CD14-positive monocyte (primary cell): ENCODE measurements around the gene NEFH. TPM values are rescaled to one million over a fixed set of nuclear protein-coding genes. Genes with fewer than 3 reads are reported as not detected.
A peak's percentile ranks its signal among the peaks of the same experiment; 100 is the strongest.

Experiments used
- DNase-seq, 3 donors: peaks; one replicate each; pipeline ENCODE4 v3.0.0-alpha.2; 2011 to 2022
- H2AFZ ChIP-seq: 2 replicates; pipeline ENCODE4 v1.6.0; 2012; ENCODE audit warnings: mild to moderate bottlenecking, low read depth, low read length, inconsistent platforms; ENCODE audit not compliant: insufficient read depth, poor library complexity, severe bottlenecking
- H3K27ac ChIP-seq, 2 donors: 1 replicate in 1 of 2; 2 replicates in 1 of 2; pipeline ENCODE4 v1.5.1; 2012 to 2013; ENCODE audit warnings: low read length in 2 of 2, control low read depth in 1 of 2, inconsistent platforms in 1 of 2, low read depth in 1 of 2, mild to moderate bottlenecking in 1 of 2
- H3K27me3 ChIP-seq, 2 donors: one replicate each; pipeline versions ENCODE4 v1.6.0 to v1.6.1; 2011 to 2013; ENCODE audit warnings: low read length in 2 of 2; ENCODE audit not compliant: control insufficient read depth in 2 of 2, insufficient read depth in 2 of 2
- H3K36me3 ChIP-seq, 2 donors: replicated peaks in 1 of 2; 1 replicate in 1 of 2; 2 replicates in 1 of 2; pipeline versions ENCODE4 v1.5.1 to v1.6.1; 2012 to 2013; ENCODE audit warnings: low read length in 2 of 2, control low read depth in 1 of 2, inconsistent platforms in 1 of 2, mild to moderate bottlenecking in 1 of 2; ENCODE audit not compliant: insufficient read depth in 2 of 2, control insufficient read depth in 1 of 2
- H3K4me1 ChIP-seq, 2 donors: 1 replicate in 1 of 2; 2 replicates in 1 of 2; pipeline versions ENCODE4 v1.5.1 to v1.6.1; 2012 to 2013; ENCODE audit warnings: low read length in 2 of 2, control low read depth in 1 of 2, inconsistent platforms in 1 of 2, mild to moderate bottlenecking in 1 of 2, moderate library complexity in 1 of 2; ENCODE audit not compliant: insufficient read depth in 2 of 2, control insufficient read depth in 1 of 2
- H3K4me2 ChIP-seq: replicated peaks from 2 replicates; pipeline ENCODE3; 2012; ENCODE audit warnings: low read length, moderate library complexity, mild to moderate bottlenecking; ENCODE audit not compliant: poor library complexity, severe bottlenecking; ENCODE audit errors: extremely low read depth
- H3K4me3 ChIP-seq, 3 experiments: fragments of 200-600 bp in 1 of 3; sonication (generic) in 1 of 3; replicated peaks in 1 of 3; 1 replicate in 2 of 3; 2 replicates in 1 of 3; pipeline ENCODE4 v1.5.1; 2011 to 2013; ENCODE audit warnings: low read length in 3 of 3, mild to moderate bottlenecking in 3 of 3, control low read depth in 2 of 3, low read depth in 2 of 3, inconsistent platforms in 1 of 3, moderate library complexity in 1 of 3
- H3K79me2 ChIP-seq: 2 replicates; pipeline ENCODE4 v1.6.0; 2012; ENCODE audit warnings: mild to moderate bottlenecking, control low read depth, inconsistent platforms, low read length, moderate library complexity; ENCODE audit not compliant: insufficient read depth
- H3K9ac ChIP-seq: 2 replicates; pipeline ENCODE4 v1.6.0; 2017; ENCODE audit warnings: low read length, mild to moderate bottlenecking; ENCODE audit not compliant: insufficient read depth, poor library complexity, severe bottlenecking
- H3K9me3 ChIP-seq, 2 donors: replicated peaks in 1 of 2; 1 replicate in 1 of 2; 2 replicates in 1 of 2; pipeline versions ENCODE4 v1.5.1 to v1.6.1; 2012 to 2013; ENCODE audit warnings: low read length in 2 of 2, control low read depth in 1 of 2; ENCODE audit not compliant: control insufficient read depth in 1 of 2, insufficient read depth in 1 of 2
- H4K20me1 ChIP-seq: 2 replicates; pipeline ENCODE4 v1.6.0; 2012; ENCODE audit warnings: mild to moderate bottlenecking, low read length, control low read depth, moderate library complexity; ENCODE audit not compliant: insufficient read depth
- H3K27ac Mint-ChIP-seq, 7 donors: one replicate each; pipeline ENCODE4 v1.8.0; 2020; ENCODE audit warnings: mild to moderate bottlenecking in 7 of 7, mixed read lengths in 7 of 7, moderate library complexity in 6 of 7, inconsistent platforms in 2 of 7
- H3K27me3 Mint-ChIP-seq, 3 donors: one replicate each; pipeline ENCODE4 v1.8.0; 2021 to 2022; ENCODE audit warnings: low read depth in 3 of 3, mild to moderate bottlenecking in 3 of 3, mixed read lengths in 3 of 3, moderate library complexity in 3 of 3, inconsistent platforms in 1 of 3
- H3K36me3 Mint-ChIP-seq, 2 donors: one replicate each; pipeline ENCODE4 v1.8.0; 2020; ENCODE audit warnings: mixed read lengths in 2 of 2, inconsistent platforms in 1 of 2, mild to moderate bottlenecking in 1 of 2
- H3K4me1 Mint-ChIP-seq: one replicate; pipeline ENCODE4 v1.8.0; 2020; ENCODE audit warnings: mild to moderate bottlenecking, mixed read lengths
- H3K4me3 Mint-ChIP-seq, 2 donors: one replicate each; pipeline ENCODE4 v1.8.0; 2020; ENCODE audit warnings: mild to moderate bottlenecking in 2 of 2, mixed read lengths in 2 of 2, moderate library complexity in 1 of 2
- H3K9me3 Mint-ChIP-seq, 7 donors: one replicate each; pipeline ENCODE4 v1.8.0; 2020 to 2022; ENCODE audit warnings: mixed read lengths in 7 of 7, mild to moderate bottlenecking in 6 of 7, moderate library complexity in 6 of 7, inconsistent platforms in 2 of 7
- WGBS: methylation state at CpG from one replicate; pipeline ENCODE4 v1.1.5; 2013; ENCODE audit warnings: missing lambda C conversion rate; ENCODE audit not compliant: insufficient coverage; 5-methylcytosine and 5-hydroxymethylcytosine counted together
- intact Hi-C, 2 donors: fragments of 100-400 bp; cut with micrococcal nuclease; formaldehyde crosslinking; loops; one replicate each; pipeline versions ENCODE4 v1.15.0 to v1.15.1; 2023
- polyA plus RNA-seq, 3 donors: library from polyadenylated mRNA; depleted of rRNA in 1 of 3; unstranded in 2 of 3; stranded (reverse) in 1 of 3; fragments of 300-500 nt in 2 of 3; fragments of >200 nt in 1 of 3; fragmentation: Illumina TruSeq in 2 of 3; gene quantifications; 1 replicate in 2 of 3; 2 replicates in 1 of 3; pipeline ENCODE4 v1.2.3, GENCODE V29; 2012 to 2021
- TF ChIP-seq, protein P1 (sequence below): fragments of 200-600 bp; IDR thresholded peaks from one replicate; pipeline ENCODE4 v1.8.0; 2022; ENCODE audit warnings: antibody characterized with exemption, mild to moderate bottlenecking

Gene NEFH
- polyA plus RNA-seq, 3 donors: 0.20 to 1.2 (median 0.74) TPM

DNA sequence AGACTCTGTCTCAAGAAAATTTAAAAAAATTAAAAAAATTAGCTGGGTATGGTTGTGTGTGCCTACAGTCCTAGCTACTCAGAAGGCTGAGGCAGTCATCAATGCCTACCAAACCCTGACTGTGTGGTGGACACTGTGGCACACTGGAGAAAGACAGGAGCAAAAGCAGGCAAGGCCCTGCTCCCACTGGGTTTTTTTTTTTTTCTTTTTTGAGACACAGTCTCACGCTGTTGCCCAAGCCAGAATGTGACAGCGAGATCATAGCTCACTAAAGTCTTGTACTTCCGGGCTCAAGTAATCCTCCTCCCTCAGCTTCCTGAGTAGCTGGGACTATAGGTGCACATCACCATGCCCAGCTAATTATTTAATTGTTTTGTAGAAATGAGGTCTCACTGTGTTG lies 4.6 kb downstream of the NEFH start:
- WGBS: no CpG with 5 or more reads among the region's 3 CpGs
- Histone ChIP-seq H3K4me2 (no peak overlapping the region), H3K4me3 (no peak overlapping the region), H3K27me3 (peaks cover 8 to 17% of the 10 kb centered on the region in 2 donors), H3K79me2 (no peaks in the 10 kb centered on the region), H2AFZ (no peak overlapping the region), H3K4me1 (peaks cover 35 to 42% of the 10 kb centered on the region in 2 donors), H3K9me3 (peaks cover 0 to 9% of the 10 kb centered on the region in 2 donors), H4K20me1 (peaks cover 2% of the 10 kb centered on the region), H3K27ac (no peak overlapping the region), H3K36me3 (no peaks in the 10 kb centered on the region), H3K9ac (no peak overlapping the region)
- TF ChIP-seq, protein P1, sequence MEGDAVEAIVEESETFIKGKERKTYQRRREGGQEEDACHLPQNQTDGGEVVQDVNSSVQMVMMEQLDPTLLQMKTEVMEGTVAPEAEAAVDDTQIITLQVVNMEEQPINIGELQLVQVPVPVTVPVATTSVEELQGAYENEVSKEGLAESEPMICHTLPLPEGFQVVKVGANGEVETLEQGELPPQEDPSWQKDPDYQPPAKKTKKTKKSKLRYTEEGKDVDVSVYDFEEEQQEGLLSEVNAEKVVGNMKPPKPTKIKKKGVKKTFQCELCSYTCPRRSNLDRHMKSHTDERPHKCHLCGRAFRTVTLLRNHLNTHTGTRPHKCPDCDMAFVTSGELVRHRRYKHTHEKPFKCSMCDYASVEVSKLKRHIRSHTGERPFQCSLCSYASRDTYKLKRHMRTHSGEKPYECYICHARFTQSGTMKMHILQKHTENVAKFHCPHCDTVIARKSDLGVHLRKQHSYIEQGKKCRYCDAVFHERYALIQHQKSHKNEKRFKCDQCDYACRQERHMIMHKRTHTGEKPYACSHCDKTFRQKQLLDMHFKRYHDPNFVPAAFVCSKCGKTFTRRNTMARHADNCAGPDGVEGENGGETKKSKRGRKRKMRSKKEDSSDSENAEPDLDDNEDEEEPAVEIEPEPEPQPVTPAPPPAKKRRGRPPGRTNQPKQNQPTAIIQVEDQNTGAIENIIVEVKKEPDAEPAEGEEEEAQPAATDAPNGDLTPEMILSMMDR: no peak
- Mint-ChIP-seq H3K4me3 (no peak overlapping the region), H3K4me1 (peaks cover 25% of the 10 kb centered on the region), H3K27ac (no peak overlapping the region), H3K36me3 (peaks cover 3 to 4% of the 10 kb centered on the region in 2 donors), H3K9me3 (peaks cover 0 to 9% (median 2%) of the 10 kb centered on the region in 7 donors), H3K27me3 (peaks cover 16 to 32% (median 19%) of the 10 kb centered on the region in 3 donors)
- intact Hi-C loops: no loop called here
- DNase-seq: no peak

DNA sequence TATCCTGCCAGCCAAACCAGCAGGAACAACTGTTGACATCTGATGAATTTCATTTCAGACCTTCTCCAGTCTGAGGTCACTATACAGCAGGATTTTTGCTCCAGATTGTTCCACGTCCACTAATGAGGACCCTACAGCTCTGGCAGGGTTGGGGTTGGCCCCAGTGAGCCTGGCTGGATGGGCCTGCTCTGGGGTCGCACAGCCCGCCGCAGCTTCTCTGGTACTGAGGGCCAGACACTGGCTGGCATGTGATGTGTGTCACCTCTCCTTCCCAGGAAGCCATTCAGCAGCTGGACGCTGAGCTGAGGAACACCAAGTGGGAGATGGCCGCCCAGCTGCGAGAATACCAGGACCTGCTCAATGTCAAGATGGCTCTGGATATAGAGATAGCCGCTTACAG lies 5.4 kb downstream of the NEFH start:
- Histone ChIP-seq H3K27me3 (peaks cover under 1 to 10% of the 10 kb centered on the region in 2 donors), H3K4me1 (peaks cover 36 to 42% of the 10 kb centered on the region in 2 donors), H3K36me3 (no peaks in the 10 kb centered on the region), H3K27ac (no peak overlapping the region), H4K20me1 (no peaks in the 10 kb centered on the region), H3K9ac (no peak overlapping the region), H3K9me3 (peaks cover 0 to 3% of the 10 kb centered on the region in 2 donors), H2AFZ (no peak overlapping the region), H3K79me2 (no peaks in the 10 kb centered on the region), H3K4me3 (no peak overlapping the region), H3K4me2 (no peak overlapping the region)
- Mint-ChIP-seq H3K9me3 (peaks cover 0 to 11% (median 0%) of the 10 kb centered on the region in 7 donors), H3K27me3 (peaks cover 13 to 24% (median 15%) of the 10 kb centered on the region in 3 donors), H3K4me3 (no peak overlapping the region), H3K4me1 (peaks cover 30% of the 10 kb centered on the region), H3K36me3 (peaks cover 2 to 4% of the 10 kb centered on the region in 2 donors), H3K27ac (peak overlapping the region in 1 of 7 donors; percentile 53)
- intact Hi-C loops: no loop called here
- WGBS: 98% methylated on average over 8 of the region's 8 CpGs
- TF ChIP-seq, protein P1: no peak
- no peak for DNase-seq
